ENCODE data around the gene LEMD2.

- TF ChIP-seq EZH2 (IDR thresholded peaks at IDR 0.05; ENCODE audit: borderline replicate concordance, low read depth, low read length, poor library complexity, severe bottlenecking), result no peak
- no peak for TF ChIP-seq CTCF (conservative IDR thresholded peaks at IDR 0.05; ENCODE audit: low read depth, low read length)
Observed at GRCh38 chr6:33772082-33772830, 16.7 kb downstream of the LEMD2 start.
